Spinal cord (tissue), 10 donors: ENCODE results near the gene MUSK. TPM values are rescaled to one million over a fixed set of nuclear protein-coding genes. Genes with fewer than 3 reads are reported as not detected.

Experiments
- DNase-seq, 6 donors: peaks; one replicate each; pipeline versions ENCODE4 v3.0.0 to v3.0.0-alpha.2; 2013 to 2015; ENCODE audit warnings: low spot score in 6 of 6, low read depth in 4 of 6
- H3K27ac ChIP-seq: one replicate; pipeline ENCODE4 v1.5.1; 2013; ENCODE audit warnings: low read depth, low read length, control low read depth
- H3K27me3 ChIP-seq: one replicate; pipeline ENCODE4 v1.6.1; 2013; ENCODE audit warnings: low read length; ENCODE audit not compliant: control insufficient read depth, insufficient read depth
- H3K36me3 ChIP-seq: one replicate; pipeline ENCODE4 v1.6.1; 2013; ENCODE audit warnings: low read length; ENCODE audit not compliant: control insufficient read depth, insufficient read depth
- H3K4me1 ChIP-seq: one replicate; pipeline ENCODE4 v1.6.1; 2013; ENCODE audit warnings: low read length; ENCODE audit not compliant: control insufficient read depth, insufficient read depth
- H3K4me3 ChIP-seq: one replicate; pipeline ENCODE4 v1.5.1; 2013; ENCODE audit warnings: low read depth, low read length, control low read depth
- H3K9me3 ChIP-seq: one replicate; pipeline ENCODE4 v1.6.1; 2013; ENCODE audit warnings: low read length; ENCODE audit not compliant: control insufficient read depth, insufficient read depth
- WGBS: methylation state at CpG from one replicate; pipeline ENCODE4 v1.1.5; 2013; ENCODE audit warnings: missing lambda C conversion rate; ENCODE audit not compliant: insufficient coverage; 5-methylcytosine and 5-hydroxymethylcytosine counted together
- polyA plus RNA-seq, 2 donors: library from polyadenylated mRNA; unstranded; fragments of 120-200 nt; gene quantifications; one replicate each; pipeline ENCODE4 v1.2.1, GENCODE V29; 2013; ENCODE audit not compliant: insufficient read length in 2 of 2
- total RNA-seq, 2 donors: library from RNA; depleted of rRNA in 1 of 2; stranded (reverse); fragments of 120-200 nt in 1 of 2; fragments of >200 nt in 1 of 2; gene quantifications; one replicate each; pipeline versions ENCODE4 v1.2.3 to v1.2.4, GENCODE V29; 2013 to 2014
- donor health status: healthy.

MUSK gene
- total and polyA plus RNA-seq, 4 donors: 0.87 to 3.4 (median 1.4) TPM

GRCh38 chr9:110728058-110728457 lies 59.5 kb downstream of the MUSK start:
- no peaks in the 10 kb centered on the region for H3K9me3 ChIP-seq
- no peak overlapping the region for H3K27ac ChIP-seq
- H3K4me3 ChIP-seq: no peak overlapping the region
- WGBS: no CpG with 5 or more reads among the region's 1 CpG
- H3K4me1 ChIP-seq: no peaks in the 10 kb centered on the region
- peak in 2 of 6 donors; percentile 6 to 45 for DNase-seq
- H3K27me3 ChIP-seq: no peaks in the 10 kb centered on the region
- H3K36me3 ChIP-seq: no peaks in the 10 kb centered on the region

DNA sequence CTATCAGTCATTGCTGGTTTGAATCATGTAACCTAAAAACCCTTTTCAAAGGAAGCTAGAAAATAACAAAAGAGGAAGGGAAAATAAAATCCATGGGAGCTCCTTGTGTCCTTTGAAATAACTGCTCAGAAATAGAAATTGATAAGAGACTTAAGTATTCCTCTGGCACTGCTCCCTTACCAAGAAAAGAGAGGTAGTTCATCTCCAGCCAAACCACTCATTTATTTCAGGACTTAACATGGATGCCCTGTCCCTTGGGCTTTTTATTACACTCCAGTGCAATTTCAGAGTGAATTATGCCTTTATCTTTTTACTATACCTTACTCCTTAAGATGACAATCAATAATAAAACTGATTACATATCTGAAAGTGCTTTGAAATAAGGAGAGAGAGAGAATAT lies 61.0 kb downstream of the MUSK start:
- no peaks in the 10 kb centered on the region for H3K36me3 ChIP-seq
- H3K27me3 ChIP-seq: no peaks in the 10 kb centered on the region
- no peaks in the 10 kb centered on the region for H3K4me1 ChIP-seq
- peak in 1 of 6 donors; percentile 55 for DNase-seq
- no peaks in the 10 kb centered on the region for H3K9me3 ChIP-seq
- H3K27ac ChIP-seq: no peak overlapping the region
- no peak overlapping the region for H3K4me3 ChIP-seq

- H3K27me3 ChIP-seq: no peaks in the 10 kb centered on the region
Measured at GRCh38 chr9:110731437-110732028, 62.9 kb downstream of the MUSK start.

DNA sequence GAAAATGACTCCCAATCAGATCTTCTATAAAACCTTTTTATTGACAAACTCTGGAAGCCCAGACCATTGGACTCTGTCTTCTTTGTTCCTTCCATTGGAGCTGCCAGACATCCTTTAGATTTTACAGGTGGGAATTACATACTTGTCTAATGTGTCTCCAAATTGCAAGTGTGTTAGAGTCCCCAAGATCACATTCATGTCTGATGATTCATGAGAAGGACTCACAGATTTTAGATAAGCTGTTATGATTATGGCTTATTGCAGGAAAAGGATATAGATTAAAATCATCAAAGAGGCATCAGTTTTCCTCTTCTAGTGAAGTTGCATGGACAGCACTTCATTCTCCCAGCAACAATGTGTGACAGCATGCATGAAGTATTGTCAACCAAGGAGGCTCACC lies 70.4 kb downstream of the MUSK start:
- H3K4me1 ChIP-seq: no peaks in the 10 kb centered on the region

More at GRCh38 chr9:110731437-110732028, 62.9 kb downstream of the MUSK start:
- no CpG with 5 or more reads among the region's 2 CpGs for WGBS
- H3K4me1 ChIP-seq: no peaks in the 10 kb centered on the region
- no peak for DNase-seq
- H3K4me3 ChIP-seq: no peak overlapping the region
- no peak overlapping the region for H3K27ac ChIP-seq
- no peaks in the 10 kb centered on the region for H3K36me3 ChIP-seq
- no peaks in the 10 kb centered on the region for H3K9me3 ChIP-seq

GRCh38 chr9:110742741-110743371 lies 74.3 kb downstream of the MUSK start:
- Histone ChIP-seq H3K4me1 (no peaks in the 10 kb centered on the region), H3K9me3 (no peaks in the 10 kb centered on the region), H3K4me3 (no peak overlapping the region), H3K27me3 (no peaks in the 10 kb centered on the region), H3K36me3 (no peaks in the 10 kb centered on the region), H3K27ac (peak overlapping the region; percentile 50)
- DNase-seq: peak; percentile 19 to 61 (median 34)
- 31% methylated on average over 7 of the region's 8 CpGs for WGBS

More for the DNA sequence above, 70.4 kb downstream of the MUSK start:
- no peak for DNase-seq
- no peak overlapping the region for H3K4me3 ChIP-seq
- H3K27ac ChIP-seq: no peak overlapping the region
- H3K36me3 ChIP-seq: no peaks in the 10 kb centered on the region
- no peaks in the 10 kb centered on the region for H3K9me3 ChIP-seq
- no peaks in the 10 kb centered on the region for H3K27me3 ChIP-seq

DNA sequence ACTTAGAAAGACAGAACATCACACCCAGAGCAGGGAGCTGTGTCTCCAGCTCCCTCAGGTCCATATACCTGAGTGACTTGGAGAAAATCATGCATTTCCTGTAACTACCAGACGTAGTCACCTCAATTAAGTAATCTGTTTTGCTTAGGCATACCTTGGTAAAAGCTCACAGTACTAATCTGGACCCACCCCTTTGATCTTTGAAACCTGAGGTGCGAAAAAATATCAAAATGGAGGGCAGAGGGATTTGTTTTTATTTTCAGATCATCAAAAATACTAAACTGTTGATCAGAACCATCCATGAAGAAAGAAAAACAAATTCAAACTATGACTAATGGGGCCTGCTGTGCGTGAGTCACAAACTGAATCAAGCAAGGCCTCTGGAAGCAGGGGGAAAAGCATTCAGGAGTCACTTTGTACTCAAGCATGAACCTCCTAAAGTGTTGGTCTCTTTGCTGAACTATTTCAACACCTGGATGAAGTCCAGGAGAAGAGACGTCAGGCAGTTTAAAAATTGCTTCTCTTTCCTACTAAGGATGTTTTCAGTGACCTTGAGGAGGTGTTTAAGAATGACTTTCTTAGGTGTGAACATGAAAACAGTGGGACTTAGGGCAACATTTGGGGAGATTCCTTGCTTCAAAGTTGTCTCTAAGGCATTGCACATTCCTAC lies 76.3 kb downstream of the MUSK start:
- Histone ChIP-seq H3K9me3 (no peaks in the 10 kb centered on the region), H3K4me1 (no peaks in the 10 kb centered on the region), H3K36me3 (no peaks in the 10 kb centered on the region), H3K27ac (peak overlapping the region; percentile 43), H3K4me3 (no peak overlapping the region), H3K27me3 (no peaks in the 10 kb centered on the region)
- peak in 2 of 6 donors; percentile 3 to 41 for DNase-seq
- WGBS: 100% methylated on average over 1 of the region's 4 CpGs

DNA sequence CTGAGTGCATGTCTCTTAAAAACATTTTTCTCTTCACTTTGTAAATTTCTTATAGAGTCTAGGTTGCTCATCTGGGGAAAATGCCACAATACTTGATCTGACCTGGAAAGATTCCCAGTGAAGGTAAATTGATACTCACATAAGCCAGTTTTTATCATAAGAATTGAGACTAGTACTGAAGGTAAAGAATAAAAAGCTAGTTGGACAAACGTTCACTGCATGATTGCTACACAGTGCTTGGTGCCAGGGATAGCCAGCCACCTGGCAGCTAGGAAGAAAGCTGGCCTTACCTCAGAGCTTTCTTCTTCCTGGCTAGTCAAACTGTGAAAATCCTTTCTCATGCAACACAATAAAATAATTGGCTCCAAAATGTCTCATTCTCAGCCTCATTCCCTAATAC lies 77.1 kb downstream of the MUSK start:
- Histone ChIP-seq H3K36me3 (no peaks in the 10 kb centered on the region), H3K27ac (no peak overlapping the region), H3K9me3 (no peaks in the 10 kb centered on the region), H3K4me1 (no peaks in the 10 kb centered on the region), H3K4me3 (no peak overlapping the region), H3K27me3 (no peaks in the 10 kb centered on the region)
- DNase-seq: no peak
- WGBS: 0% methylated on average over 1 of the region's 1 CpG

GRCh38 chr9:110746211-110746930 lies 77.8 kb downstream of the MUSK start:
- Histone ChIP-seq H3K27ac (no peak overlapping the region), H3K4me1 (no peaks in the 10 kb centered on the region), H3K36me3 (no peaks in the 10 kb centered on the region), H3K9me3 (no peaks in the 10 kb centered on the region), H3K4me3 (no peak overlapping the region), H3K27me3 (no peaks in the 10 kb centered on the region)
- WGBS: 80% methylated on average over 1 of the region's 4 CpGs
- DNase-seq: no peak

- Histone ChIP-seq H3K4me3 (no peak overlapping the region), H3K4me1 (no peaks in the 10 kb centered on the region), H3K36me3 (no peaks in the 10 kb centered on the region), H3K27me3 (no peaks in the 10 kb centered on the region), H3K9me3 (no peaks in the 10 kb centered on the region), H3K27ac (no peak overlapping the region)
- no peak for DNase-seq
- 85% methylated on average over 3 of the region's 5 CpGs for WGBS
Measured at GRCh38 chr9:110748251-110748893, 79.8 kb downstream of the MUSK start.
